Esophagus muscularis mucosa (tissue), 4 donors: Measurements from ENCODE around the gene TMEM117. TPM values are rescaled to one million over a fixed set of nuclear protein-coding genes. Genes with fewer than 3 reads are reported as not detected.

Experiments used
- DNase-seq: peaks from one replicate; pipeline ENCODE4 v3.0.0-alpha.2; 2017; ENCODE audit errors: extremely low spot score
- H3K27ac ChIP-seq, 4 donors: fragments of 200-600 bp; sonication (generic); replicated peaks in 1 of 4; 1 replicate in 3 of 4; 2 replicates in 1 of 4; pipeline ENCODE4 v1.5.1; 2016 to 2019; ENCODE audit warnings: mild to moderate bottlenecking in 1 of 4
- H3K27me3 ChIP-seq, 4 donors: fragments of 200-600 bp; sonication (generic); one replicate each; pipeline versions ENCODE4 v1.5.1 to v1.6.0; 2016 to 2019
- H3K36me3 ChIP-seq, 4 donors: fragments of 200-600 bp; sonication (generic); one replicate each; pipeline ENCODE4 v1.5.1; 2016 to 2019
- H3K4me1 ChIP-seq, 4 donors: fragments of 200-600 bp; sonication (generic); one replicate each; pipeline ENCODE4 v1.5.1; 2016 to 2019
- H3K4me3 ChIP-seq, 4 donors: fragments of 200-600 bp; sonication (generic); 1 replicate in 2 of 4; 2 replicates in 2 of 4; pipeline ENCODE4 v1.5.1; 2016 to 2019; ENCODE audit warnings: mild to moderate bottlenecking in 4 of 4, moderate library complexity in 1 of 4
- H3K9me3 ChIP-seq, 4 donors: fragments of 200-600 bp; sonication (generic); 1 replicate in 3 of 4; 2 replicates in 1 of 4; pipeline ENCODE4 v1.5.1; 2016 to 2019
- CTCF ChIP-seq, 3 experiments: fragments of 200-600 bp in 2 of 3; fragments of 450-650 bp in 1 of 3; sonication (generic) in 2 of 3; IDR thresholded peaks; one replicate each; pipeline ENCODE4 v1.5.1; 2017 to 2019; ENCODE audit warnings: antibody characterized with exemption in 3 of 3, mild to moderate bottlenecking in 2 of 3, moderate library complexity in 1 of 3
- EP300 ChIP-seq: sonication (generic); formaldehyde crosslinking; IDR thresholded peaks from one replicate; pipeline ENCODE4 v1.6.1; 2017; ENCODE audit warnings: antibody characterized with exemption
- POLR2A ChIP-seq: fragments of 450-650 bp; IDR thresholded peaks from one replicate; pipeline ENCODE4 v1.6.1; 2017; ENCODE audit warnings: antibody characterized with exemption, moderate library complexity, mild to moderate bottlenecking, low read depth
- POLR2AphosphoS5 ChIP-seq, 2 donors: sonication (generic); formaldehyde crosslinking; IDR thresholded peaks; one replicate each; pipeline ENCODE4 v1.6.1; 2017; ENCODE audit warnings: antibody characterized with exemption in 2 of 2
- WGBS: methylation state at CpG from one replicate; pipeline ENCODE4 v1.1.5; 2018; 5-methylcytosine and 5-hydroxymethylcytosine counted together
- intact Hi-C: fragments of 100-400 bp; cut with DNase I; formaldehyde crosslinking; loops from one replicate; pipeline ENCODE4 v1.15.1; 2023
- total RNA-seq, 4 donors: library from RNA; depleted of rRNA; stranded (reverse); fragments of >200 nt; gene quantifications; one replicate each; pipeline versions ENCODE4 v1.1.0 to v1.2.1, GENCODE V29; 2016

The TMEM117 gene
- total RNA-seq, 4 donors from 2014 or later = 11.2 to 18.7 (median 12.8) TPM

- peaks cover 0 to 16% (median 8%) of the 10 kb centered on the region in 4 donors for H3K9me3 ChIP-seq
- intact Hi-C loops = no loop called here
- H3K36me3 ChIP-seq = peaks cover 0 to under 1% (median 0%) of the 10 kb centered on the region in 4 donors
- no peaks in the 10 kb centered on the region for H3K27me3 ChIP-seq
- H3K27ac ChIP-seq = no peak overlapping the region
- H3K4me3 ChIP-seq = no peak overlapping the region
- no peaks in the 10 kb centered on the region for H3K4me1 ChIP-seq
- DNase-seq = no peak
- TF ChIP-seq EP300 (no peak), CTCF (IDR thresholded peaks at IDR 0.05) (no peak), POLR2AphosphoS5 (IDR thresholded peaks at IDR 0.05) (no peak), POLR2A (no peak)
- WGBS = 75% methylated on average over 4 of the region's 4 CpGs
Observed at GRCh38 chr12:44296624-44297197, 460.8 kb downstream of the TMEM117 start.

- 66% methylated on average over 3 of the region's 3 CpGs for WGBS
- peaks cover 0 to 17% (median 7%) of the 10 kb centered on the region in 4 donors for H3K9me3 ChIP-seq
- no peak for DNase-seq
- TF ChIP-seq EP300 (no peak), CTCF (IDR thresholded peaks at IDR 0.05) (no peak), POLR2AphosphoS5 (IDR thresholded peaks at IDR 0.05) (no peak), POLR2A (no peak)
- intact Hi-C loops = no loop called here
- peaks cover 0 to 9% (median 0%) of the 10 kb centered on the region in 4 donors for H3K36me3 ChIP-seq
- no peaks in the 10 kb centered on the region for H3K27me3 ChIP-seq
- no peak overlapping the region for H3K27ac ChIP-seq
- H3K4me1 ChIP-seq = no peaks in the 10 kb centered on the region
- no peak overlapping the region for H3K4me3 ChIP-seq
Observed at GRCh38 chr12:44299524-44299923, 463.6 kb downstream of the TMEM117 start.

GRCh38 chr12:44307506-44308168, 471.8 kb downstream of the TMEM117 start:
- H3K27ac ChIP-seq = no peak overlapping the region
- no peaks in the 10 kb centered on the region for H3K4me1 ChIP-seq
- intact Hi-C loops = no loop called here

DNA sequence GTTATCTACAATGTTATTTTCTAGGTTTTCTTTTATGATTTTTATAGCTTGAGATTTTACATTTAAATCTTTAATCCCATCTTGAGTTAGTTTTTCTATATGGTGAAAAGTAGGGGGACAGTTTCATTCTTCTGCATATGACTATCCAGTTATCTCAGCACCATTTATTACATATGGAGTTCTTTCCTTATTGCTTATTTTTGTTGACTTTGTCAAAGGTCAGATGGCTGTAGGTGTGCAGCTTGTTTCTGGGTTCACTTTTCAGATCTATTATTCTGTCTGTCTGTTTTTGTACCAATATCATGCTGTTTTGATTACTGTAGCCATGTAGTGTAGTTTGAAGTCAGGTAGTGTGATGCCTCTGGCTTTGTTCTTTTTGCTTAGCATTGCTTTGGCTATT, 477.3 kb downstream of the TMEM117 start:
- H3K4me3 ChIP-seq = no peak overlapping the region

More at GRCh38 chr12:44307506-44308168, 471.8 kb downstream of the TMEM117 start:
- no peak overlapping the region for H3K4me3 ChIP-seq
- H3K36me3 ChIP-seq = no peaks in the 10 kb centered on the region
- DNase-seq = no peak
- no peaks in the 10 kb centered on the region for H3K27me3 ChIP-seq
- no peak for TF ChIP-seq EP300
- no peak for TF ChIP-seq POLR2A
- no peak for TF ChIP-seq POLR2AphosphoS5 (IDR thresholded peaks at IDR 0.05)
- TF ChIP-seq CTCF (IDR thresholded peaks at IDR 0.05) = no peak
- peaks cover 0 to 7% (median 4%) of the 10 kb centered on the region in 4 donors for H3K9me3 ChIP-seq
- WGBS = 85% methylated on average over 7 of the region's 7 CpGs

More for the DNA sequence above, 477.3 kb downstream of the TMEM117 start:
- peaks cover 0 to 10% (median 4%) of the 10 kb centered on the region in 4 donors for H3K9me3 ChIP-seq
- intact Hi-C loops = no loop called here
- H3K27me3 ChIP-seq = no peaks in the 10 kb centered on the region
- TF ChIP-seq POLR2AphosphoS5 (IDR thresholded peaks at IDR 0.05) (no peak), POLR2A (no peak), CTCF (IDR thresholded peaks at IDR 0.05) (no peak), EP300 (no peak)
- H3K4me1 ChIP-seq = no peaks in the 10 kb centered on the region
- H3K27ac ChIP-seq = no peak overlapping the region
- H3K36me3 ChIP-seq = no peaks in the 10 kb centered on the region
- no peak for DNase-seq
